Neural cell (in vitro differentiated cells): ENCODE measurements around the gene DNAL1. TPM values are rescaled to one million over a fixed set of nuclear protein-coding genes. Genes with fewer than 3 reads are reported as not detected.
A peak's percentile ranks its signal among the peaks of the same experiment; 100 is the strongest.

Source experiments
- H2AFZ ChIP-seq: fragments of 200-600, 300-800 bp; sonication (generic), shearing (Covaris generic); 2 replicates; pipeline ENCODE4 v1.6.0; 2014; ENCODE audit warnings: low read depth, mild to moderate bottlenecking, antibody characterized with exemption, low read length, moderate library complexity
- H3F3A ChIP-seq: fragments of 200-600 bp; shearing (Covaris generic); 2 replicates; pipeline ENCODE4 v1.6.1; 2016; ENCODE audit warnings: mild to moderate bottlenecking, moderate library complexity, mixed read lengths, antibody characterized with exemption, low read length; ENCODE audit not compliant: insufficient read depth, poor library complexity, severe bottlenecking
- H3K27ac ChIP-seq: fragments of 200-600, 300-800 bp; sonication (generic), shearing (Covaris generic); 2 replicates; pipeline ENCODE4 v1.5.1; 2014; ENCODE audit warnings: mild to moderate bottlenecking, low read length, moderate library complexity
- H3K27me3 ChIP-seq: fragments of 300-800, 200-600 bp; sonication (generic), shearing (Covaris generic); 2 replicates; pipeline ENCODE4 v1.6.0; 2014; ENCODE audit warnings: mild to moderate bottlenecking, low read depth, low read length, moderate library complexity; ENCODE audit not compliant: insufficient read depth
- H3K36me3 ChIP-seq: fragments of 300-800, 200-600 bp; sonication (generic), shearing (Covaris generic); 2 replicates; pipeline ENCODE4 v1.5.1; 2014; ENCODE audit warnings: mild to moderate bottlenecking, antibody characterized with exemption, low read length, moderate library complexity; ENCODE audit not compliant: insufficient read depth
- H3K4me2 ChIP-seq: fragments of 300-800, 200-600 bp; sonication (generic), shearing (Covaris generic); 2 replicates; pipeline ENCODE4 v1.6.0; 2014; ENCODE audit warnings: mild to moderate bottlenecking, low read length
- H3K4me3 ChIP-seq: fragments of 300-800, 200-600 bp; sonication (generic), shearing (Covaris generic); 2 replicates; pipeline ENCODE4 v1.5.1; 2014; ENCODE audit warnings: mild to moderate bottlenecking, low read length, moderate library complexity
- H3K79me2 ChIP-seq: fragments of 200-600 bp; shearing (Covaris generic); replicated peaks from 2 replicates; pipeline ENCODE4 v1.6.0; 2014; ENCODE audit warnings: mild to moderate bottlenecking, low read length, moderate library complexity; ENCODE audit not compliant: insufficient read depth
- H3K9ac ChIP-seq: fragments of 300-800, 200-600 bp; sonication (generic), shearing (Covaris generic); 2 replicates; pipeline ENCODE4 v1.6.1; 2016; ENCODE audit warnings: mild to moderate bottlenecking, low read length, mixed read lengths
- H3K9me2 ChIP-seq: fragments of 200-600 bp; shearing (Covaris generic); 2 replicates; pipeline ENCODE4 v1.6.1; 2016; ENCODE audit warnings: mild to moderate bottlenecking, low read length, mixed read lengths; ENCODE audit not compliant: insufficient read depth
- H3K9me3 ChIP-seq: fragments of 200-600, 300-800 bp; sonication (generic), shearing (Covaris generic); 2 replicates; pipeline ENCODE4 v1.6.1; 2016; ENCODE audit warnings: mild to moderate bottlenecking, mixed run types, low read length, moderate library complexity, mixed read lengths
- H4K20me1 ChIP-seq: fragments of 200-600 bp; shearing (Covaris generic); 2 replicates; pipeline ENCODE4 v1.6.1; 2016; ENCODE audit warnings: mild to moderate bottlenecking, mixed run types; ENCODE audit not compliant: insufficient read depth
- EP300 ChIP-seq: fragments of 450-650 bp; conservative IDR thresholded peaks from 2 replicates; pipeline ENCODE4 v1.6.1; 2014; ENCODE audit warnings: antibody characterized with exemption, mild to moderate bottlenecking, moderate library complexity; ENCODE audit not compliant: poor library complexity, severe bottlenecking
- EZH2 ChIP-seq: fragments of 200-600, 300-800 bp; shearing (Covaris generic), sonication (generic); IDR thresholded peaks from 2 replicates; pipeline ENCODE4 v1.6.1; 2014; ENCODE audit warnings: antibody characterized with exemption, low read length, borderline replicate concordance, mild to moderate bottlenecking; ENCODE audit not compliant: insufficient read depth, poor library complexity, severe bottlenecking
- MXI1 ChIP-seq: fragments of 450-650 bp; conservative IDR thresholded peaks from 2 replicates; pipeline ENCODE4 v1.6.1; 2014; ENCODE audit warnings: antibody characterized with exemption, mild to moderate bottlenecking; ENCODE audit not compliant: poor library complexity, severe bottlenecking
- POLR2AphosphoS5 ChIP-seq: IDR thresholded peaks from 2 replicates; pipeline ENCODE4 v1.6.1; 2012
- RAD21 ChIP-seq: fragments of 450-650 bp; conservative IDR thresholded peaks from 2 replicates; pipeline ENCODE4 v1.6.1; 2014; ENCODE audit warnings: antibody characterized with exemption, mild to moderate bottlenecking, moderate library complexity
- SMC3 ChIP-seq: fragments of 450-650 bp; conservative IDR thresholded peaks from 2 replicates; pipeline ENCODE4 v1.6.1; 2014; ENCODE audit warnings: antibody characterized with exemption, mild to moderate bottlenecking, moderate library complexity; ENCODE audit not compliant: poor library complexity
- TAF1 ChIP-seq: IDR thresholded peaks from 2 replicates; pipeline ENCODE4 v1.6.1; 2012; ENCODE audit warnings: low read depth
- polyA plus RNA-seq: library from polyadenylated mRNA; depleted of rRNA; stranded (reverse); fragments of >200 nt; gene quantifications from 2 replicates; pipeline ENCODE4 v1.2.3, GENCODE V29; 2014
- TF ChIP-seq, protein P1 (sequence below): IDR thresholded peaks from 2 replicates; pipeline ENCODE4 v1.6.1; 2012; ENCODE audit warnings: borderline replicate concordance
- TF ChIP-seq, protein P2 (sequence below): fragments of 450-650 bp; IDR thresholded peaks from 2 replicates; pipeline ENCODE4 v1.5.1; 2014; ENCODE audit warnings: antibody characterized with exemption, mild to moderate bottlenecking, moderate library complexity; ENCODE audit not compliant: poor library complexity, severe bottlenecking

The DNAL1 gene
- polyA plus RNA-seq, 1 donor from 2014 or later: 33.4 TPM

DNA sequence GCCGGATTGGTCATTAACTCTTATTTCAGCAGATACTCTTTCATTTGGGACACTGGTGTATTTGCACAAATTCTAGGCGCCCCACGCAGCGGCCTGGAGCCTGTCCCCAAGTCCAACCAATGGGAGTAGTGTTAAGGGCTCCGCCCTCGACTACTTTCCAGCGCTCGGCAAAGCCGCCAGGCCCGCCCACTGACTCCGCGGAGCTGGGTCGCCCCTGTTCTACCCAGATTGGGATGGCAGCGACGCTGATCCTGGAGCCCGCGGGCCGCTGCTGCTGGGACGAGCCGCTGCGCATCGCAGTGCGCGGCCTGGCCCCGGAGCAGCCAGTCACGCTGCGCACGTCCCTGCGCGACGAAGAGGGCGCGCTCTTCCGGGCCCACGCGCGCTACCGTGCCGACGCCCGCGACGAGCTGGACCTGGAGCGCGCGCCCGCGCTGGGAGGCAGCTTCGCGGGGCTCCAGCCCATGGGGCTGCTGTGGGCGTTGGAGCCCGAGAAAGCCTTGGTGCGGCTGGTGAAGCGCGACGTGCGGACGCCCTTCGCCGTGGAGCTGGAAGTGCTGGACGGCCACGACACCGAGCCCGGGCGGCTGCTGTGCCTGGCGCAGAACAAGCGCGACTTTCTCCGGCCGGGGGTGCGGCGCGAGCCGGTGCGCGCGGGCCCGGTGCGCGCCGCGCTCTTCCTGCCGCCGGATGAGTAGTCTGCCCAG is 32.3 kb upstream of the DNAL1 start, which contains the start of gene ACOT6:
Gene ACOT6 (plus strand): TSS at position 179 of the 707 bp plus-strand sequence. CDS start 55 bp downstream, at position 234.
- H3K9me2 ChIP-seq: no peaks in the 10 kb centered on the region
- TF ChIP-seq POLR2AphosphoS5 (no peak), MXI1 (peak; percentile 61), RAD21 (no peak), TAF1 (peak; percentile 14), SMC3 (peak; percentile 35), EP300 (peak; percentile 29), EZH2 (no peak)
- TF ChIP-seq, protein P1, sequence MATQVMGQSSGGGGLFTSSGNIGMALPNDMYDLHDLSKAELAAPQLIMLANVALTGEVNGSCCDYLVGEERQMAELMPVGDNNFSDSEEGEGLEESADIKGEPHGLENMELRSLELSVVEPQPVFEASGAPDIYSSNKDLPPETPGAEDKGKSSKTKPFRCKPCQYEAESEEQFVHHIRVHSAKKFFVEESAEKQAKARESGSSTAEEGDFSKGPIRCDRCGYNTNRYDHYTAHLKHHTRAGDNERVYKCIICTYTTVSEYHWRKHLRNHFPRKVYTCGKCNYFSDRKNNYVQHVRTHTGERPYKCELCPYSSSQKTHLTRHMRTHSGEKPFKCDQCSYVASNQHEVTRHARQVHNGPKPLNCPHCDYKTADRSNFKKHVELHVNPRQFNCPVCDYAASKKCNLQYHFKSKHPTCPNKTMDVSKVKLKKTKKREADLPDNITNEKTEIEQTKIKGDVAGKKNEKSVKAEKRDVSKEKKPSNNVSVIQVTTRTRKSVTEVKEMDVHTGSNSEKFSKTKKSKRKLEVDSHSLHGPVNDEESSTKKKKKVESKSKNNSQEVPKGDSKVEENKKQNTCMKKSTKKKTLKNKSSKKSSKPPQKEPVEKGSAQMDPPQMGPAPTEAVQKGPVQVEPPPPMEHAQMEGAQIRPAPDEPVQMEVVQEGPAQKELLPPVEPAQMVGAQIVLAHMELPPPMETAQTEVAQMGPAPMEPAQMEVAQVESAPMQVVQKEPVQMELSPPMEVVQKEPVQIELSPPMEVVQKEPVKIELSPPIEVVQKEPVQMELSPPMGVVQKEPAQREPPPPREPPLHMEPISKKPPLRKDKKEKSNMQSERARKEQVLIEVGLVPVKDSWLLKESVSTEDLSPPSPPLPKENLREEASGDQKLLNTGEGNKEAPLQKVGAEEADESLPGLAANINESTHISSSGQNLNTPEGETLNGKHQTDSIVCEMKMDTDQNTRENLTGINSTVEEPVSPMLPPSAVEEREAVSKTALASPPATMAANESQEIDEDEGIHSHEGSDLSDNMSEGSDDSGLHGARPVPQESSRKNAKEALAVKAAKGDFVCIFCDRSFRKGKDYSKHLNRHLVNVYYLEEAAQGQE: no peak
- TF ChIP-seq, protein P2, sequence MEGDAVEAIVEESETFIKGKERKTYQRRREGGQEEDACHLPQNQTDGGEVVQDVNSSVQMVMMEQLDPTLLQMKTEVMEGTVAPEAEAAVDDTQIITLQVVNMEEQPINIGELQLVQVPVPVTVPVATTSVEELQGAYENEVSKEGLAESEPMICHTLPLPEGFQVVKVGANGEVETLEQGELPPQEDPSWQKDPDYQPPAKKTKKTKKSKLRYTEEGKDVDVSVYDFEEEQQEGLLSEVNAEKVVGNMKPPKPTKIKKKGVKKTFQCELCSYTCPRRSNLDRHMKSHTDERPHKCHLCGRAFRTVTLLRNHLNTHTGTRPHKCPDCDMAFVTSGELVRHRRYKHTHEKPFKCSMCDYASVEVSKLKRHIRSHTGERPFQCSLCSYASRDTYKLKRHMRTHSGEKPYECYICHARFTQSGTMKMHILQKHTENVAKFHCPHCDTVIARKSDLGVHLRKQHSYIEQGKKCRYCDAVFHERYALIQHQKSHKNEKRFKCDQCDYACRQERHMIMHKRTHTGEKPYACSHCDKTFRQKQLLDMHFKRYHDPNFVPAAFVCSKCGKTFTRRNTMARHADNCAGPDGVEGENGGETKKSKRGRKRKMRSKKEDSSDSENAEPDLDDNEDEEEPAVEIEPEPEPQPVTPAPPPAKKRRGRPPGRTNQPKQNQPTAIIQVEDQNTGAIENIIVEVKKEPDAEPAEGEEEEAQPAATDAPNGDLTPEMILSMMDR: peak; percentile 24
- H3K36me3 ChIP-seq: no peaks in the 10 kb centered on the region
- peak within 1 kb of the TSS; percentile 18 for H2AFZ ChIP-seq
- H3F3A ChIP-seq: no peaks in the 10 kb centered on the region
- H4K20me1 ChIP-seq: no peaks in the 10 kb centered on the region
- no peak within 1 kb of the TSS for H3K27ac ChIP-seq
- peaks cover 9% of the 10 kb centered on the region for H3K27me3 ChIP-seq
- peak within 1 kb of the TSS; percentile 63 for H3K9ac ChIP-seq
- H3K79me2 ChIP-seq: no peaks in the 10 kb centered on the region
- H3K4me2 ChIP-seq: no peak within 1 kb of the TSS
- H3K4me3 ChIP-seq: peak within 1 kb of the TSS; percentile 79
- no peaks in the 10 kb centered on the region for H3K9me3 ChIP-seq

DNA sequence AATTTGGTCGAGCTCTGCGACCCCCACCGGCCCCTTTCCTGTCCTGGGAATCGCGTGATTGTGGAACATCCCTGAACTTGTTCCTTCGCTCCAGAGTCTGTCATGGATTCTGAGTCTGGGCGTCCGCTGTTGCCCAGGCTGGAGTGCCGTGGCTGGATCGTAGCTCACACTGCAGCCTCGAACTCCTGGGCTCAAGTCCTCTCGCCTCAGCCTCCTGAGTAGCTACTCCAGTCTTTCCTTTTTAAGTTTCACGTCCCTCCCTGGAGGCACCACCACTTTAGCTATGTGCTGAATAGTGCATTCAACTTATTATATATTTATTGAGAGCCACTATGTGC is 31.8 kb upstream of the DNAL1 start:
- Histone ChIP-seq H3K4me3 (peak overlapping the region; percentile 79), H3K27ac (no peak overlapping the region), H3K27me3 (peaks cover 9% of the 10 kb centered on the region), H3K9ac (peak overlapping the region; percentile 63), H2AFZ (peak overlapping the region; percentile 18), H3K9me3 (no peaks in the 10 kb centered on the region), H3K79me2 (no peaks in the 10 kb centered on the region), H4K20me1 (no peaks in the 10 kb centered on the region), H3K4me2 (no peak overlapping the region), H3K9me2 (no peaks in the 10 kb centered on the region), H3K36me3 (no peaks in the 10 kb centered on the region), H3F3A (no peaks in the 10 kb centered on the region)
- TF ChIP-seq MXI1 (no peak), RAD21 (no peak), EP300 (no peak), POLR2AphosphoS5 (no peak), SMC3 (no peak), EZH2 (no peak), TAF1 (no peak)
- TF ChIP-seq, protein P1: no peak
- TF ChIP-seq, protein P2: no peak
